ENCODE data around the gene OR10K1.
"Not testable (repeated sequence)": the region's sequence is repeated elsewhere in the genome, so short reads cannot be mapped to it uniquely, and the experiment has no call there.

The OR10K1 gene, protein sequence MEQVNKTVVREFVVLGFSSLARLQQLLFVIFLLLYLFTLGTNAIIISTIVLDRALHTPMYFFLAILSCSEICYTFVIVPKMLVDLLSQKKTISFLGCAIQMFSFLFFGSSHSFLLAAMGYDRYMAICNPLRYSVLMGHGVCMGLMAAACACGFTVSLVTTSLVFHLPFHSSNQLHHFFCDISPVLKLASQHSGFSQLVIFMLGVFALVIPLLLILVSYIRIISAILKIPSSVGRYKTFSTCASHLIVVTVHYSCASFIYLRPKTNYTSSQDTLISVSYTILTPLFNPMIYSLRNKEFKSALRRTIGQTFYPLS

DNA sequence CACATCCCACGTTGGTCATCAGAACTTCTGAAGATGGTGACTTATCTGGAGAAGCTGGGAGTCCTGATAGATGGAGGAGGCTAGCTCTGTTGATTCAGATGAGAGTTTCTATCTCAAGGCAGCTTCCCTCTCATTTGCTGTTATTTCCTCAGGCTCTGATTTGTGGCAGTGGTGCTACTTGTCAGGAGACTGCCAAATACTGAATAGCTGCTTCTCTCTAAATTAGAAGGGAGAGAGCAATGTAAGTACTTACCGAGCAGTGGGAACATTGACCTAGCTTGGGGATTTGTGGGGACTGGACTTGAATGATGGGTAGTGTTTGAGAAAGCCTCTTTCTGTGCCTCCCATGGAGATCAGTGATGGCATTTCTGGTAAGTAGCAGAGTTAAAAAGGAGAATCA is at the start of gene OR10K1:
OR10K1 (plus strand) TSS at position 301 of the 400 bp plus-strand sequence. CDS start 3,728 bp downstream, outside the sequence.
- ATAC-seq, result no peak
- no peak within 1 kb of the TSS for H3K27ac Mint-ChIP-seq
- no peak within 1 kb of the TSS for H3K4me3 Mint-ChIP-seq

DNA sequence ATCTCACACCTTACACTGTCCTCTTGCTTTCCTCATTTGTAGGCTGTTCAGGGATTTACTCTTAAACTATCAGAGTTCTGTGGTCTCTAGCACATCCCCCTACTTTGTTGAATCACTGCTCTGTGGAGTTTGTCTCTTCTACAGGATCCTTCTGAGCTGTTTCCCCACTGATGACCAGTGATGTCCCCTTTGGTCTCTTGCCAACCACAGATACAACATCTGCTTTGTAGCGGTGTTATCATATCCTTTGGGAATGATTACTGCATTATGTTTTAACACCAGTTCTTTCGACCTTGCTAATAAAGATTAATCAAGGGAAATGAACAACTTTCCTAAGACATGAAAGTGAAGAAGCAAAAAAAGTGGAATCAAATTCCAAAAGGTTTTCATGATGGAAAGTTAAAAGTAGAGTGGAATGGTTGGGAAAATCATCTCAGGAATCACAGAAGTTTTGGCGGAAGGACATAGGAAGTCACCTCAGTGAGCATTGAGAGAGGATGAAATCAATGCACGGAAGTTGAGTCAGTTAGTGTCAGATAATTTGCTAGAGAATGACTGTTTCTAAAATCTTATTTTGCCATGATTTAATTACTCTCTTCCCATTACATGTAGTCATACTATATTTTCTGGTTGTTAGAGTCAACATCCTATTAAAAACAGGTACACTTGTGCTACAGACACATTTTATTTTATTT is 46.8 kb upstream of the OR10K1 start:
- no peak for ATAC-seq
- no peaks in the 10 kb centered on the region for H3K9me3 Mint-ChIP-seq
- DNase-seq, result no peak

More for the DNA sequence above, at the start of gene OR10K1:
- no peaks in the 10 kb centered on the region for H3K4me1 Mint-ChIP-seq
- peaks cover 0 to 6% of the 10 kb centered on the region in 2 donors for H3K9me3 Mint-ChIP-seq
- no peaks in the 10 kb centered on the region for H3K27me3 Mint-ChIP-seq
- no peak for DNase-seq

DNA sequence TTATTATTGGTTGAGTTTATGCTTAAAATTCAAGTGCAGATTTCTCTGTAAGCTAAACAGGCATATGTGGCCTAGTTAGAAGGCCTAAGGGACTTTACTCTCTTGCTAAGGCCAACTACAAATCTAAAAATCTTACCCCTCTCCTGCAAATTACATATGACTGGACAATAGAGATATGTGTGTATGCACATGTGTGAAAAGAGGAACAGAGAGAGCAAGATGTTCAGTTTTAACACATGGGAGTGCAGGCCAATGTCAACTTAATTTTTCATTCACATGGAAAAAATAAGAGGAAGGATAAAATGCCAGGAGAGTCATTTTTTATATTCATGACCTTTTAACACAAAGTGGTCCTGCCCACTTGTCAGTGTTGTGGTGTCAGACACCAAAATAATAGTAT is 44.0 kb upstream of the OR10K1 start:
- H3K27me3 Mint-ChIP-seq, result peaks cover 18% of the 10 kb centered on the region
- H3K27ac Mint-ChIP-seq, result no peak overlapping the region
- no peak for ATAC-seq
- no peak for DNase-seq
- H3K4me1 Mint-ChIP-seq, result no peaks in the 10 kb centered on the region
- no peaks in the 10 kb centered on the region for H3K9me3 Mint-ChIP-seq
- no peak overlapping the region for H3K4me3 Mint-ChIP-seq

More for the DNA sequence above, 46.8 kb upstream of the OR10K1 start:
- Mint-ChIP-seq H3K4me1 (no peaks in the 10 kb centered on the region), H3K4me3 (no peak overlapping the region), H3K27me3 (peaks cover 18% of the 10 kb centered on the region), H3K27ac (no peak overlapping the region)

DNA sequence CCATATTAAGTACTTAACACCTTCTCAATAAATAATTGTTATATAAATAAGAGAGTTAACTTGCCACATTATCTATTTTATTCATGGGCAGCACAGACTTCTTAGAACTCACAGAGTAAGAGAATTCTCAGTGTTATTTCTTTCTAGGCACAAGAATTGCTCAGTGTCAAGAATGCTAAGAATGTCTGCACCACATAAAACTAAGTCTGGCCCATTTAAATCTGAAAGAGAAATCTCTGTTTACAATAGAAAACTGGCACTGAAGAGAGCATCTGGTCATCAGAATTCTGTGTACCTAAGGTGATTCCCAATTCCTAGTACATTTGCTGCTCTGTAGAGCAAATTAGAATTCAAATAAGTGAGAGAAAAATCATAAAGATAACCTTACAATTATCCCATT is 39.4 kb upstream of the OR10K1 start:
- Mint-ChIP-seq H3K27ac (no peak overlapping the region), H3K27me3 (no peaks in the 10 kb centered on the region), H3K4me3 (no peak overlapping the region), H3K9me3 (no peaks in the 10 kb centered on the region), H3K4me1 (no peaks in the 10 kb centered on the region)
- DNase-seq, result no peak
- ATAC-seq, result no peak

DNA sequence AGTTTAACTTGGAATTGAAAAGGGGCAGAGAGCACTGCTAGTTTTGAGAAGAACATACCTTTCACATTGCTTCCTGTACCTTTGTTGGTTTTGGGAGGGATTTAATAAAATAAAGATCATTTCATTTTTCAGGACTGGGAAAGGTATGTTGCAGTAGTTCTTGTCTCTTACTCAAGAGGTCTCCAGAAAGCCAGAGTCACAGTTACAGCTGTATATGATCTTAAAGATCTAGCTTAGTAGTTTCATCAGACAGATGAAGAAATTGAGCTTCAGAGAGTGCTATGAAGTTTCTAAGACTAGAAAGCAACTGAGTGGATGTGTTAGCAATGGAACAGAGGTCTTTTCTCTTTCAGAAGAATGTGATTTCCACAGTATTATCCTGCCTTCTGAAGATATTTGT is 36.6 kb upstream of the OR10K1 start:
- Mint-ChIP-seq H3K4me1 (no peaks in the 10 kb centered on the region), H3K27me3 (peaks cover 14% of the 10 kb centered on the region), H3K27ac (no peak overlapping the region), H3K9me3 (peaks cover 9 to 14% of the 10 kb centered on the region in 2 donors), H3K4me3 (no peak overlapping the region)
- no peak for DNase-seq
- no peak for ATAC-seq

DNA sequence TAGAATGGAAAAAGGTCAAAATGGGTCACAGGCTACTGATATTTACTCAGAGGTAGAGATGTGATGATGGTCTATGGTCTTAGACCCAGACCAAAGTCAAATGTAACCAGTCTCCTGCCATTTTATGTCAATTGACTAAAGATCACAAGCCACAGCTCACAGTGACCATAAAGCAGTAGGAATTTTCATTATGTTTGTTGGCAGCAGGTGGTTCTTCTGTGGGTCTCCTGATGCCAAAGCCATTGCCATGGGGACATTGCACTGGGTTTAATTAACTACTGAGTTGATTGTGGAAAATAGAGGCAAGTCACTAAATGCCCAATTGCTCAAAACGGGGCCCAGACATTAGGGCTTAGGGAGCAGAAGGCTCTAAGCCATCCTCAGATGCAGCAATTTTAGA is 35.5 kb upstream of the OR10K1 start, which contains the start of gene OR10K2:
OR10K2 (minus strand) TSS at position 101 of the 400 bp plus-strand sequence. CDS start 5,371 bp downstream, outside the sequence.
- ATAC-seq (no peak), DNase-seq (no peak)
- Mint-ChIP-seq H3K4me1 (no peaks in the 10 kb centered on the region), H3K9me3 (peaks cover 11 to 16% of the 10 kb centered on the region in 2 donors), H3K4me3 (no peak within 1 kb of the TSS), H3K27me3 (peaks cover 17% of the 10 kb centered on the region), H3K27ac (no peak within 1 kb of the TSS)

DNA sequence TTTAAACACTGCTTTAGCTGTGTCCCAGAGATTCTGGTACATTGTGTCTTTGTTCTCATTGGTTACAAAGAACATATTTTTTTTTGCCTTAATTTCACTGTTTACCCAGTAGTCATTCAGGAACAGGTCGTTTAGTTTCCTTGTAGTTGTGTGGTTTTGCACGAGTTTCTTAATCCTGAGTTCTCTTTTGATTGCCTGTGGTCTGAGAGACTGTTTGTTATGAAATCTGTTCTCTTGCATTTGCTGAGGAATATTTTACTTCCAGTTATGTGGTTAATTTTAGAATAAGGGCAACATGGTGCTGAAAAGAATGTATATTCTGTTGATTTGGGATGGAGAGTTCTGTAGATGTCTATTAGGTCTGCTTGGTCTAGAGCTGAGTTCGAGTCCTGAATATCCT is 31.5 kb upstream of the OR10K1 start:
- ATAC-seq, H3K27ac Mint-ChIP-seq, H3K4me3 Mint-ChIP-seq, H3K4me1 Mint-ChIP-seq, DNase-seq: not testable (repeated sequence)
- peaks cover 23% of the 10 kb centered on the region for H3K27me3 Mint-ChIP-seq
- peaks cover 17 to 24% of the 10 kb centered on the region in 2 donors for H3K9me3 Mint-ChIP-seq

DNA sequence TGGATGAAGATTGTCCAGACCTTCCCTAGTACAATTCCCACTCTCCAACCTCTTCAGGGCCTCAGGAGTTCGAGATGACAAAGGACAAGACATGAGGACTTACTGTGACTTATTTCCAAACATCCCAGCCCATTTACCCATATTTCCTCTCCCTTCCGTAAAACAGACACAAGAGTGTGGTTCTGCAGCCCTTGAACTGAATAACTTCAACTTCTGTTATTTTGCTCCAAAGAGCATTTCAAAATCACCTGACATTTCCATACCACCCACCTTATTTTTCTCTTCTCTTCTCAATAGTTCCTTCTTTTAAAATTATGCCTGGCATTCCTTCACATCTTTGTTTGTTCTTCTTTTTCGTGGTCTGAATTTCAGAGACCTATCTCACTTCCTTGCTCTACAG is 26.9 kb upstream of the OR10K1 start:
- no peak overlapping the region for H3K27ac Mint-ChIP-seq
- DNase-seq, result no peak
- ATAC-seq, result no peak
- peaks cover 23% of the 10 kb centered on the region for H3K27me3 Mint-ChIP-seq
- H3K4me1 Mint-ChIP-seq, result no peaks in the 10 kb centered on the region
- H3K4me3 Mint-ChIP-seq, result no peak overlapping the region
- H3K9me3 Mint-ChIP-seq, result peaks cover 11 to 13% of the 10 kb centered on the region in 2 donors

DNA sequence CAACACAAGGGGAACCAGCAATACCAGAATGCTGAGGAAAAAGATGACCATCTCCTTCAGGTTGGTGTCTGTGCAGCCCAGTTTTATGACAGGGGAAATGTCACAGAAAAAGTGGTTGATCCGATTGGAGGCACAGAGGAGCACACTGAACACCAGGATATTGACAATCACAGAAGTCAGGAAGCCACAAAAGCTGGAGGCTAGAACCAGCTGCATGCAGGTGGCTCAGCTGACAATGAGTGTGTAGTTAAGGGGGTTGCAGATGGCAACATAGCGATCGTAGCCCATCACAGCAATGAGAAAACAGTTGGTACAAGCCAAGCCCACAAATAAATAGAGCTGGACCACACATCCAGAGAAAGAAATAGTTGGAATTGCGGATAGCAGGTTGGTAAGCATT is 16.3 kb upstream of the OR10K1 start:
- ATAC-seq (no peak), DNase-seq (no peak)
- Mint-ChIP-seq H3K4me1 (no peaks in the 10 kb centered on the region), H3K27me3 (peaks cover 21% of the 10 kb centered on the region), H3K9me3 (peaks cover 0 to 7% of the 10 kb centered on the region in 2 donors), H3K27ac (no peak overlapping the region), H3K4me3 (no peak overlapping the region)

DNA sequence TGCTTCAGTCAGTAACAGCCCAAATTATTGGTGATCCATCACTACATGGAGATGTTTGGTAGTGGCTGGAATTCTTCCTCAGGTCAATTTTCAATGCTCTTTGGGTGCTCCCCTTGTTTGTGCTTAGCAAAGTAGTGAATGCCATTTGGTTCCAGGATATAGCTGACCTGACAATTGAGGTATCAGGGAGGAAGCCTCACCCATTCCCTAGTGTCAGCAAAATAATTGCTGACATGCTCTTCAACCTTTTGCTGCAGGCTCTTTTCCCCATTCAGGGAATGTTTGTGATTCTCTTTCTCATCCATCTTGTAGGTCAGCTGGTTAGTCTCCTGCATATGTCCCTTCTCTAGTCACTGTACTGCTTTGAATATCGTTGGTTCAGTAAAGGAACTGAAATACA is 7.1 kb upstream of the OR10K1 start:
- H3K4me1 Mint-ChIP-seq, result no peaks in the 10 kb centered on the region
- H3K9me3 Mint-ChIP-seq, result peaks cover 4 to 11% of the 10 kb centered on the region in 2 donors
- peaks cover 18% of the 10 kb centered on the region for H3K27me3 Mint-ChIP-seq
- no peak overlapping the region for H3K27ac Mint-ChIP-seq
- H3K4me3 Mint-ChIP-seq, result no peak overlapping the region
- no peak for DNase-seq
- no peak for ATAC-seq

DNA sequence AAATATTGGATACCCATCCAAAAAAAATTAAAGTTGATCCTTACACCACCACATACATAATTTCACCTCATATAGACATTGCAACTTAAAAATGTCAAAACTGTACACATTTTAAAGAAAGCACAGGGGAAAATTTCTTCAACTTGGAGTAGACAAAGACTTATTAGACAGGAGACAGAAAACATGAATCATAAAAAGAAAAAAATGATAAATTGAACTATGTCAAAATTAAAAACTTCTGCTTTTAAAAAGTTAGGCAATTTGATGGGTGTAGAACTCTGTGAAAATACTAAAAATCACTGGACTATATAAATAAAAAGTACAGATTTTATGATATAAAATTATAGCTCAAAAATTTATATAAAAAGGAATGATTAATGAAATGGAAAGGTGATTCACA is 4.4 kb upstream of the OR10K1 start:
- Mint-ChIP-seq H3K27ac (no peak overlapping the region), H3K9me3 (no peaks in the 10 kb centered on the region), H3K27me3 (peaks cover 9% of the 10 kb centered on the region), H3K4me1 (no peaks in the 10 kb centered on the region), H3K4me3 (no peak overlapping the region)
- DNase-seq, result no peak
- no peak for ATAC-seq

DNA sequence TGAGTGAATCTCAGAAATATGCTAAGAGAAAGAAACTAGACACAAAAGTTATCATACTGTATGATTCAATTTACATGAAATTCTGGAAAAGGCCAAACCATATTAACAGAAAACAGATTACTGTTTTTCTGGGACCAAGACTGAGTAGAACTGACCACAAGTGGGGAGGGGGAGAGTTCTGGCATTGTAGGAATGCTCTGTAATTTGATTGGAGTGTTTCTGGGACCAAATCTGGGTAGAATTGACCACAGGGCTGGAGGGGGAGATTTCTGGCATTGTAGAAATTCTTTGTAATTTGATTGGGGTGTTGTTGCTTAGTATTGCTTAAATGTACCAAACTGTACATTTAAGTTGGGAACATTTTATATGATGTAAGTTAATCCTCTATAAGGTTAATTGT is 3.4 kb upstream of the OR10K1 start:
- no peak for ATAC-seq
- Mint-ChIP-seq H3K27me3 (peaks cover 9% of the 10 kb centered on the region), H3K4me3 (no peak overlapping the region), H3K27ac (no peak overlapping the region), H3K4me1 (no peaks in the 10 kb centered on the region), H3K9me3 (no peaks in the 10 kb centered on the region)
- no peak for DNase-seq

DNA sequence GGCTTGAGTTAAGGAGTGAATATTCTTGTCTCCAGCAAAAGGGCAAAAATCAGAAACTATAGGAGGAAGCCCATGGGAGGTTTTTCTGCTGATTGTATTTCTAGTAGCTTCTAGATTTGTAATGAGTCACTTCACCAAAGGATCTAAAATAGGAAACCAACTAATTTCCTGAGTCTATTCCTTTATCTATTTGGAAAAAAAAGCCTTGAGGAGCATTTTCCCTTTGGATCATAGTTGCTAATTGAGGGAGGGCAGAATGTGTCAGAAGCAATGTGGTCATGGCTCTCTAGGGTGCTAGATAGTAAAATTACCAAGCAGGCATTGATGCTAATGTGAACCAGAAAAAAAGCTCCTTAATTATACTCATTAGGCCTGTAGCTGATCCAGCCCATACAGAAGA is 10.3 kb downstream of the OR10K1 start, which contains the start of gene OR10R2:
OR10R2 (plus strand) TSS at position 301 of the 400 bp plus-strand sequence. CDS start 106 bp downstream, outside the sequence.
- Mint-ChIP-seq H3K9me3 (no peaks in the 10 kb centered on the region), H3K27me3 (peaks cover 31% of the 10 kb centered on the region), H3K4me1 (no peaks in the 10 kb centered on the region), H3K27ac (no peak within 1 kb of the TSS), H3K4me3 (no peak within 1 kb of the TSS)
- ATAC-seq (no peak), DNase-seq (no peak)

DNA sequence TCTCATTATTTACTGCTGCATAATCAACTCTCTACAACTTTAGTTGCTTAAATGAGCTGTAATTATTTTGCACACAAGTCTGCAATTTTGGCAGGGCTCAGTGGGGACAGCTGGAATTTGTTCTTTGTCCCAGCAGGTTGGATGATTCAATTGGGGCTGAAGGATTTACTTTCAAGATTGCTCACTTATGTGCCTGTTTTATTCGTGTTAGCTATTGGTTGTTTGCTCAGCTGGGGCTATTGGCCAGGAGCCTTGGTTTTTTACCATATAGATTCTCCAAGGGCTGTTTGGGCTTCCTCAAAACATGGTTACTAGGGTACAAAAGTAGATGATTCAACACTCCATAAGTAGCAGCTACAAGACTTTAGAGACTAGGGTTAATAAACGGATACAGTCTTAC is 23.8 kb downstream of the OR10K1 start:
- DNase-seq, result no peak
- peaks cover 15% of the 10 kb centered on the region for H3K27me3 Mint-ChIP-seq
- peaks cover 0 to 2% of the 10 kb centered on the region in 2 donors for H3K9me3 Mint-ChIP-seq
- no peak for ATAC-seq
- H3K27ac Mint-ChIP-seq, result no peak overlapping the region
- no peak overlapping the region for H3K4me3 Mint-ChIP-seq
- H3K4me1 Mint-ChIP-seq, result no peaks in the 10 kb centered on the region

DNA sequence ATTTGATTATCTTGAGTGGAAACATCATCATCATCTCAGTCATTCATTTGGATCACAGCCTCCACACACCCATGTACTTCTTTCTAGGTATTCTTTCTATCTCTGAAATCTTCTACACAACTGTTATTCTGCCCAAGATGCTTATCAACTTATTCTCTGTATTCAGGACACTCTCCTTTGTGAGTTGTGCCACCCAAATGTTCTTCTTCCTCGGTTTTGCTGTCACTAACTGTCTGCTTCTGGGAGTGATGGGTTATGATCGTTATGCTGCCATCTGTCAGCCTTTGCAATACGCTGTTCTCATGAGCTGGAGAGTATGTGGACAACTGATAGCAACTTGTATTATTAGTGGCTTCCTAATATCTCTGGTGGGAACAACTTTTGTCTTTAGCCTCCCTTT is 29.7 kb downstream of the OR10K1 start:
- H3K4me3 Mint-ChIP-seq, result no peak overlapping the region
- no peaks in the 10 kb centered on the region for H3K4me1 Mint-ChIP-seq
- DNase-seq, result no peak
- H3K9me3 Mint-ChIP-seq, result no peaks in the 10 kb centered on the region
- no peak overlapping the region for H3K27ac Mint-ChIP-seq
- ATAC-seq, result no peak
- peaks cover 32% of the 10 kb centered on the region for H3K27me3 Mint-ChIP-seq

DNA sequence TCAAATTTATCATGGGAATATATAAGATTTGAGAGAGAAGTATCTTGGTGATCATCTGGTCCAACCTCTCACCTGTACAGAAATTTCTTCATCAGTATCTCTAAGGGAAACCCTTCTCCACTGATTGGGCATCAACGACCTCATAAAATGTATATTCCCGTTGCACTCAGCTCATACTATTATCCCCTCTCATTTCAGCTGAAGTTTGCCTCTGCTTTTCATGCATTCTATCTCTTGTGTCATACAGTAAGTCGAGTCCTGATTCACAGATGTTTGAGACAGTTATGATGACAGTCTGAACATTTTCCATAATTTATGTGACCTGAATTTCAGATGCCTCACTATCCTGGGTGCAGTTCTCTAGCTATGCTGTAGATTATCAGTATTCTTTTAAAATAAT is 31.4 kb downstream of the OR10K1 start:
- Mint-ChIP-seq H3K9me3 (no peaks in the 10 kb centered on the region), H3K4me3 (no peak overlapping the region), H3K27me3 (peaks cover 32% of the 10 kb centered on the region), H3K4me1 (no peaks in the 10 kb centered on the region), H3K27ac (no peak overlapping the region)
- DNase-seq (no peak), ATAC-seq (no peak)

Data from stimulated activated naive CD8-positive, alpha-beta T cell treated with anti-CD3 and anti-CD28 coated beads, Interleukin-15, amount 100 ng/mL, for 72 hours (primary cell).